ENCODE results near the gene PROB1.
"Not testable (repeated sequence)": the region's sequence is repeated elsewhere in the genome, so short reads cannot be mapped to it uniquely, and the experiment has no call there.

PROB1 gene, protein sequence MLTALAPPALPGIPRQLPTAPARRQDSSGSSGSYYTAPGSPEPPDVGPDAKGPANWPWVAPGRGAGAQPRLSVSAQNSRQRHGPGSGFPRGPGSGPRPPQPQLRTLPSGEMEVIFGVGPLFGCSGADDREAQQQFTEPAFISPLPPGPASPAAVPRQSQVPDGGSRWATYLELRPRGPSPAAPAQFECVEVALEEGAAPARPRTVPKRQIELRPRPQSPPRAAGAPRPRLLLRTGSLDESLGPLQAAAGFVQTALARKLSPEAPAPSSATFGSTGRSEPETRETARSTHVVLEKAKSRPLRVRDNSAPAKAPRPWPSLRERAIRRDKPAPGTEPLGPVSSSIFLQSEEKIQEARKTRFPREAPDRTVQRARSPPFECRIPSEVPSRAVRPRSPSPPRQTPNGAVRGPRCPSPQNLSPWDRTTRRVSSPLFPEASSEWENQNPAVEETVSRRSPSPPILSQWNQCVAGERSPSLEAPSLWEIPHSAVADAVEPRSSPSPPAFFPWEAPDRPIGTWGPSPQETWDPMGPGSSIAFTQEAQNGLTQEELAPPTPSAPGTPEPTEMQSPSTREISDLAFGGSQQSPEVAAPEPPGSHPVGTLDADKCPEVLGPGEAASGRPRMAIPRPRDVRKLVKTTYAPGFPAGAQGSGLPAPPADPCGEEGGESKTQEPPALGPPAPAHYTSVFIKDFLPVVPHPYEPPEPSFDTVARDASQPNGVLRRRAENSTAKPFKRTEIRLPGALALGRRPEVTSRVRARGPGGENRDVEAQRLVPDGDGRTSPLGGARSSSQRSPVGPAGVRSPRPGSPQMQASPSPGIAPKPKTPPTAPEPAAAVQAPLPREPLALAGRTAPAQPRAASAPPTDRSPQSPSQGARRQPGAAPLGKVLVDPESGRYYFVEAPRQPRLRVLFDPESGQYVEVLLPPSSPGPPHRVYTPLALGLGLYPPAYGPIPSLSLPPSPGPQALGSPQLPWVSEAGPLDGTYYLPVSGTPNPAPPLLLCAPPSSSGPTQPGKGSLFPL

DNA sequence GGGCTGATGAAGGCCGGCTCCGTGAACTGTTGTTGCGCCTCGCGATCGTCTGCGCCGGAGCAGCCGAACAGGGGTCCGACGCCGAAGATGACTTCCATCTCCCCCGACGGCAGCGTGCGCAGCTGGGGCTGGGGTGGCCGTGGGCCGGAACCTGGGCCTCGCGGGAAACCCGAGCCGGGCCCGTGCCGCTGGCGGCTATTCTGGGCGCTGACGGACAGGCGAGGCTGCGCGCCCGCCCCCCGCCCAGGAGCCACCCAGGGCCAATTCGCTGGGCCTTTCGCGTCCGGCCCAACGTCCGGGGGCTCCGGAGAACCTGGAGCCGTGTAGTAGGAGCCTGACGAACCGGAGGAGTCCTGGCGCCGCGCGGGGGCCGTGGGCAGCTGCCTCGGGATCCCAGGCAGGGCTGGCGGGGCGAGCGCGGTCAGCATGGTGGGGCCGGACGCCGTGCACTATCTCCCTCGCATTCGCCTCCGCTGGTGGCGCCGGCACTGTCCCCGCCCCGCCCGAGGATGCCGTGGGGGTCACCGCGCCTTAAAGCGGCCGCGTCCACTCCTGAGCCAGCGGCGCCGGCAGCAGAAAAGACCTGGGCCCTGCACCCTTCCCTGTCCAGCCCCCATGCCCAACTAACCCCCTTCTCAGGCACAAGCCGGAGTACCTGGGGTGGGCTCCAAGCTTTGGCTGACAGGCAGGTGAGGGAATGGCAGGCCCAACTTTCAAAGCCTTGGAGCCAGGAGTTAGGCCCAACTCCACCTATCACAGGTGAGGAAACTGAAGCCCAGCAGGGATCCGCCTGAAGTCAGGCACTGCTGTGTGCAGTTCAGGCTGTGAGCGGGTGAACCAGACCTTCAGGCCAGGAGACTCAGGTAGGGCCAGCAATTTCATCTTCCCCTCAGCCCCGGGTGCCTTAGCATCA is at the start of gene PROB1:
Gene PROB1 (minus strand): TSS at position 451 of the 913 bp plus-strand sequence. CDS start 23 bp downstream, at position 428.
- H3K4me3 ChIP-seq (ENCODE audit: low read length), result peak within 1 kb of the TSS; percentile 55
- H3K36me3 ChIP-seq (ENCODE audit: control insufficient read depth, low read depth, low read length), result no peaks in the 10 kb centered on the region
- no peak within 1 kb of the TSS for H3K27ac ChIP-seq (ENCODE audit: low read length)
- peaks cover 41% of the 10 kb centered on the region for H3K27me3 ChIP-seq (ENCODE audit: control insufficient read depth, insufficient read depth, low read length)
- H3K9ac ChIP-seq (ENCODE audit: low read length), result no peak within 1 kb of the TSS
- H3K4me1 ChIP-seq (ENCODE audit: control insufficient read depth, low read depth, low read length), result peaks cover 3% of the 10 kb centered on the region
- no peaks in the 10 kb centered on the region for H3K9me3 ChIP-seq (ENCODE audit: control insufficient read depth, low read depth, low read length)

DNA sequence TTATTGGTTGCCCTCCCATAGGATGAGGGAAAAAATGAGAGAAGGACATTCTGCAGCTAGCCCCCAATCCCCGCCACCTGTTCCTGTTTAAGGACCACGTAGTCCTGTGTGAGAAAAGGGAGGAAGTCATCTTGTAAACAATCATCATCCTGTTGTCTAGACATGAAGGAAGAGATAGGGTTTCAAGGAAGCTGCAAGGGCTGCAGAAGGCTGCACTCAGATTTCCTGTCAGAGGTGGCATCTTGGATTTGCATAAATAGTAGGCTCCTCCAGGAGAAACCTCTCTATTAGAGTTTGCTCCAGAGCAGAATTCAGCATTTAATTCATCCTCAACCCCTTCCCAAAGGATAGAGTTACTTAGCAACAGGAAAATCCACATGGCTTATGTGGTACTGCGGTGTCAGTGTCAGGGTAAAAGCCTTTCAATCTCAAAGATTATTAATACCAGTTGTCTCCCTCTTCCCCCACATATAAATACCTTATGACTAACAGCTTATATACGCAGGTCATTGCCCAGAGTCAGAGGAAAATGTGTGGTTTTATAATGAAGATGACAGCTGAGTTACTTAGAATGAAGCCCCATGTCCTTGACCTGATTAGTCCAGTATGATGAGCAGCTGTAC is 49.0 kb upstream of the PROB1 start:
- no peaks in the 10 kb centered on the region for H3K27me3 ChIP-seq (ENCODE audit: control insufficient read depth, insufficient read depth, low read length)
- no peaks in the 10 kb centered on the region for H3K36me3 ChIP-seq (ENCODE audit: control insufficient read depth, low read depth, low read length)
- no peak overlapping the region for H3K9ac ChIP-seq (ENCODE audit: low read length)
- H3K4me3 ChIP-seq (ENCODE audit: low read length), result no peak overlapping the region
- H3K9me3 ChIP-seq (ENCODE audit: control insufficient read depth, low read depth, low read length), result no peaks in the 10 kb centered on the region
- H3K4me1 ChIP-seq (ENCODE audit: control insufficient read depth, low read depth, low read length), result peaks cover 5% of the 10 kb centered on the region
- H3K27ac ChIP-seq (ENCODE audit: low read length), result no peak overlapping the region

DNA sequence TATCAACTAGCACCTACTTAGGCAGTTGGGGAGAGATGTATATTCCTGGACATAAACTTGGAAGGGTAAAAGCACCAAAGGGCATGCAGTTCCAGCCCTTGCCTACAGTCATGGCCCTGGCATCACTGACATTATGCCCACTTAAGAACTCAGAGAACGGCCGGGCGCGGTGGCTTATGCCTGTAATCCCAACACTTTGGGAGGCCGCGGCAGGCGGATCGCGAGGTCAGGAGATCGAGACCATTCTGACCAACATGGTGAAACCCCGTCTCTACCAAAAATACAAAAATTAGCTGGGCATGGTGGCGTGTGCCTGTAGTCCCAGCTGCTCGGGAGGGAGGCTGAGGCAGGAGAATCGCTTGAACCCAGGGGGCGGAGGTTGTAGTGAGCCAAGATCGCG is 45.5 kb upstream of the PROB1 start:
- not testable (repeated sequence) for H3K9ac ChIP-seq (ENCODE audit: low read length); H3K27me3 ChIP-seq (ENCODE audit: control insufficient read depth, insufficient read depth, low read length); H3K9me3 ChIP-seq (ENCODE audit: control insufficient read depth, low read depth, low read length); H3K4me3 ChIP-seq (ENCODE audit: low read length); H3K27ac ChIP-seq (ENCODE audit: low read length); H3K36me3 ChIP-seq (ENCODE audit: control insufficient read depth, low read depth, low read length)
- H3K4me1 ChIP-seq (ENCODE audit: control insufficient read depth, low read depth, low read length), result peaks cover 12% of the 10 kb centered on the region

DNA sequence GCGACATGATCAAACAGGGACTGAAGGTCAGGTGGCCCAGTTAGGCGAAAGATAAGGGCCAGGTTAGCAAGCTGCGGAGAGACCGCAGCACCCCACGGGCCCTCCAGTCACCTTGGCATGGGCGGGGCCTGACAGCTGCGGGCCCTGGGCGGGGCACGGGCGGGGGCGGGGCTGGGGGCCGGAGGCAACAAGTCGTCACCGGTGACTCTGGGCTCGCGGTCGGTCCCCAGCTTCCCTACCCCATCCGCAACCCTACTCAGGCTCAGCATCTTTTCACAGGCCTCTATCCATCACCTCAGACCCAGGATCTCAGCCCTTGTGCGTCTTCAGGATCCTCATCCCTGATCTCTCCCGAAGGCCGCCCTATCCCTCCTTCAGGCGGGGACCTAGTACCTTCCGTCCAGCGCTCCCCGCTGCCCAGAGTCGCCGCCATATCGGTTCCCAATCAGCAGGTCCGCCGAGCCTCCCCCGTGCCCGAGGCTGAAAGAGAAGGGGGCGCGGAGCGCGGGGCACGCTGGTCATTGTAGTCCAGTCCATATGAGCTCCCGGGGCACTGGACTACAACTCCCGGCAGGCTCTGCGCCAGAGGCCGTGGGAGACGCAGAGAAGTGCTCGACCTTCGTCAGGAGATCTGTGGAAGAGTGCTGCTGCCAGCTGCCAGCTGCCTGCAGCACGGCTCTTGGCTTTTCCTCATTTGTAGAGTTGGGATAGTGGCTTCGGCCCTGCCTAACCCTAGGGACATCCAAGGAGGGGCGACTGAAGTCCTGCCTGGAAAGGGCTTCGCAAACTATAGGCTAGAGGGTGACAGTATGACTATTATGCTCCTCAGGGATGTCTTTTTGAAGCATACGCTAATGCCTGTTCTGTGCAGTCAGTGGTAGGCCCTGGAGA is 44.4 kb upstream of the PROB1 start, which contains the start of gene DNAJC18:
Gene DNAJC18 (minus strand): TSS at position 513 of the 891 bp plus-strand sequence. CDS start 80 bp downstream, at position 433.
- Histone ChIP-seq H3K27me3 (ENCODE audit: control insufficient read depth, insufficient read depth, low read length) (no peaks in the 10 kb centered on the region), H3K4me3 (ENCODE audit: low read length) (peak within 1 kb of the TSS; percentile 92), H3K27ac (ENCODE audit: low read length) (peak within 1 kb of the TSS; percentile 84), H3K9ac (ENCODE audit: low read length) (peak within 1 kb of the TSS; percentile 86), H3K36me3 (ENCODE audit: control insufficient read depth, low read depth, low read length) (peaks cover 8% of the 10 kb centered on the region), H3K9me3 (ENCODE audit: control insufficient read depth, low read depth, low read length) (no peaks in the 10 kb centered on the region), H3K4me1 (ENCODE audit: control insufficient read depth, low read depth, low read length) (peaks cover 12% of the 10 kb centered on the region)

DNA sequence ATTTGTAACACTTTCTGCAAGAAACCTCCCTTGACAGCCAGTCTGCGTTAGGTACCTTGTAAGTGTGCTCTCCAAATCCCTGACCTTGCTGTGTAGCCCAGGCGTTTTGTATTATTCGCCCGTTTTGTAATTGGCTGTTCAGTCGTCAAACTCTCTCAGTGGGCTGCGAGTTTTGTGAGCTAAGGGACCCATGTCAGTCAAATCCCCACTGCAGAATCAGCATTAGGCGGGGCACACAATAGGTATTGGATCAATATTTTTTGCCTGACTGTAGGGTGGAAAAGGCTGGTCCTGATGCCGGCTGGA is 43.8 kb upstream of the PROB1 start:
- Histone ChIP-seq H3K27me3 (ENCODE audit: control insufficient read depth, insufficient read depth, low read length) (no peaks in the 10 kb centered on the region), H3K36me3 (ENCODE audit: control insufficient read depth, low read depth, low read length) (peaks cover 8% of the 10 kb centered on the region), H3K4me3 (ENCODE audit: low read length) (peak overlapping the region; percentile 92), H3K9me3 (ENCODE audit: control insufficient read depth, low read depth, low read length) (no peaks in the 10 kb centered on the region), H3K4me1 (ENCODE audit: control insufficient read depth, low read depth, low read length) (peaks cover 12% of the 10 kb centered on the region), H3K27ac (ENCODE audit: low read length) (no peak overlapping the region), H3K9ac (ENCODE audit: low read length) (peak overlapping the region; percentile 29)

DNA sequence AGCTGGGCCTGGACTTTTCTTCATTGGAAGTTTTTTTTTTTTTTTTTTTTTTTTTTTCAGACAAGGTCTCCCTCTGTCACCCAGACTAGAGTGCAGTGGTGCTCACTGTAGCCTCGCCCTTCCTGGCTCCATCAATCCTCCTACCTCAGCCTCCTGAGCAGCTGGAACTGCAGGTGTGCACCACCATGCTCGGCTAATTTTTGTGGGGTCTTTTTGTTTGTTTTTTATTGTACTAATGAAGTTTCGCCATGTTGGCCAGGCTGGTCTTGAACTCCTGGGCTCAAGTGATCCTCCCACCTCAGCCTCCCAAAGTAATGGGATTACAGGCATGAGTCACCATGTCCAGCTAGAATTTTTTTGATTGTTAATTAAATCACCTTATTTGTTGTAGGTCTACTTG is 40.8 kb upstream of the PROB1 start:
- Histone ChIP-seq H3K27ac (ENCODE audit: low read length) (no peak overlapping the region), H3K9ac (ENCODE audit: low read length) (no peak overlapping the region), H3K36me3 (ENCODE audit: control insufficient read depth, low read depth, low read length) (peaks cover 13% of the 10 kb centered on the region), H3K27me3 (ENCODE audit: control insufficient read depth, insufficient read depth, low read length) (no peaks in the 10 kb centered on the region), H3K4me1 (ENCODE audit: control insufficient read depth, low read depth, low read length) (peaks cover 12% of the 10 kb centered on the region), H3K4me3 (ENCODE audit: low read length) (no peak overlapping the region), H3K9me3 (ENCODE audit: control insufficient read depth, low read depth, low read length) (no peaks in the 10 kb centered on the region)

DNA sequence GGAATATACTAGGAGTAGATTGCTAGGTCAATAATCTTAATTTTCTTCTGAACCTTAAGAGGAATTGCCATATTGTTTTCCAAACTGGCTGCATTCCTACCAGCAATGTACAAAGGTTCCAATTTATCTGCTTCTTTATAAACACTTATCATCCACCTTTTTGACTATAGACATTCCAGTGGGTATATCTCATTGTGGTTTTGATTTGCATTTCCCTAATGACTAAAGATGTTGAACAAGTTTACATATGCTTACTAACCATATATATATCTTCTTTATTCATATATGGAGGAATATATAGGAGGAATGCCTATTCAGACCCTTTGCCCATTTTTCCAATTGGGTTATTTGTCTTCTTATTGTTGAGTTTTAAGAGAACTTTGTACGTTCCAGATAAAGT is 36.8 kb upstream of the PROB1 start:
- no peaks in the 10 kb centered on the region for H3K4me1 ChIP-seq (ENCODE audit: control insufficient read depth, low read depth, low read length)
- H3K4me3 ChIP-seq (ENCODE audit: low read length), result no peak overlapping the region
- no peaks in the 10 kb centered on the region for H3K27me3 ChIP-seq (ENCODE audit: control insufficient read depth, insufficient read depth, low read length)
- H3K36me3 ChIP-seq (ENCODE audit: control insufficient read depth, low read depth, low read length), result peaks cover 20% of the 10 kb centered on the region
- H3K9me3 ChIP-seq (ENCODE audit: control insufficient read depth, low read depth, low read length), result no peaks in the 10 kb centered on the region
- no peak overlapping the region for H3K9ac ChIP-seq (ENCODE audit: low read length)
- no peak overlapping the region for H3K27ac ChIP-seq (ENCODE audit: low read length)

DNA sequence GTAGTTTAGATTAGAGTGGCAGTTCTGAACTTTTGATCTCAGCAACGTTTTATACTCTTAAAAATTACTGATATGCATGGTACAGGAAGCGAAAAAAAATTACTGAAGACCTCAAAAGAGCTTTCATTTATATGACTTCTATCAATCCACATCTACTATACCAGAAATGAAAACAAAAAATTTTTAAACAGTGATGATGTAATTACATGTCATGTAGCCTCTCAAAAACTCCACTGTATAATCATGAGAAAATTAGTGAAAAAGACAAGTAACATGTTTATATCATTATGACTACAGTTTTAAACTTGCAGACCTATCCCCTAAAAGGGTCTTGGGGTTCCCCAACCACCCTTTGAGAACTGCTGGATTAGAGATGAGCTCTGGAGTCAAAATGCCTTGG is 35.1 kb upstream of the PROB1 start:
- H3K27me3 ChIP-seq (ENCODE audit: control insufficient read depth, insufficient read depth, low read length), result no peaks in the 10 kb centered on the region
- H3K9me3 ChIP-seq (ENCODE audit: control insufficient read depth, low read depth, low read length), result no peaks in the 10 kb centered on the region
- H3K9ac ChIP-seq (ENCODE audit: low read length), result no peak overlapping the region
- H3K36me3 ChIP-seq (ENCODE audit: control insufficient read depth, low read depth, low read length), result peaks cover 30% of the 10 kb centered on the region
- no peak overlapping the region for H3K4me3 ChIP-seq (ENCODE audit: low read length)
- H3K4me1 ChIP-seq (ENCODE audit: control insufficient read depth, low read depth, low read length), result no peaks in the 10 kb centered on the region
- no peak overlapping the region for H3K27ac ChIP-seq (ENCODE audit: low read length)

DNA sequence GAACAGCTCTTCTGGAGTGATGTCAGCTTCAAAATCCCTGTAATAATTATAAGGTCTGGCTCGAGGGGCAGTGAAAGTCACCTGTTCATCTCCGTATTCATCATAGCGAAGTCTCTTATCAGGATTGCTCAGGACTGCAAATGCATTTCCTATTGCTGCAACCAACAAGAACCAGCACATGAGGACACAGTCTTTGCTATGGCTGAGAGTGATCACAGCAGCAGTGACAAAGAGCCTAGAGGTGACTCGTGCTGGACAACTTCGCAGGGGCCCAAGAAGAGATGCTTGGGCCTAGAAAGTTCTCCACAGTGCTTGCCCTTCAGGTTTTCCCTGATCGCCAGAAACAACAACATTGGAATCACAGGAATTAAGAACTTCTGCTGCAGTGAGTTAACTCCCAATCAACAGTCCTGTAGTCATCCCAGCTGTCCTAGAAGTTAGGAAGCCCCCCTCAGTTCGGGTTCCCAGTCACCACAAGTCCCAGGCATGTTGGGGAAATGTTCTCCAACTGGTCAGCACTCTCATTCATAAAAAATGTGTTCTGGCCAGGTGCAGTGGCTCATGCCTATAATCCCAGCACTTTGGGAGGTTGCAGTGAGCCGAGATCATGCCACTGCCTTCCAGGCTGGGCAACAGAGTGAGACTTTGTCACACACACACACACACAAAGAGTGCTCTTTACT is 31.4 kb upstream of the PROB1 start:
- Histone ChIP-seq H3K27me3 (ENCODE audit: control insufficient read depth, insufficient read depth, low read length) (no peaks in the 10 kb centered on the region), H3K36me3 (ENCODE audit: control insufficient read depth, low read depth, low read length) (peaks cover 38% of the 10 kb centered on the region), H3K27ac (ENCODE audit: low read length) (no peak overlapping the region), H3K9ac (ENCODE audit: low read length) (no peak overlapping the region), H3K4me1 (ENCODE audit: control insufficient read depth, low read depth, low read length) (no peaks in the 10 kb centered on the region), H3K4me3 (ENCODE audit: low read length) (no peak overlapping the region), H3K9me3 (ENCODE audit: control insufficient read depth, low read depth, low read length) (no peaks in the 10 kb centered on the region)

DNA sequence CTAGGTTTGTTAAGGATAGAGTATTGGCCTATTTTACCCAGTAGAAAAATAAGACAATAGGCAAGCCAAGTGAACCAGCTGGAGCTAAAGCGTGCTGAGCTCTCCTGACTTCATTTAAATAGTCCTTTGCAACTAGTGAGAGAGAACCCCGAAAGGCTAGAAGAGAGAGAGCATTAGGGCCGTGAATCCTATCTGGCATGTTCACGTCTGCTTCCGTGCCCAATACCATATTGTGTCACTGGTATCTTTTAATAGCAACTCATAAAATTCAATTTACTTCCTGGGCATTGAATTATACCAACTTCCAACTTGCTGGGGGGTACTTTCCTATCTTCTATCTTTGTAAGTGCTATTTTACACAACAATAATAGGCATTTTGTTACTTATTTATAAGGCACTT is 30.6 kb upstream of the PROB1 start:
- Histone ChIP-seq H3K27ac (ENCODE audit: low read length) (no peak overlapping the region), H3K36me3 (ENCODE audit: control insufficient read depth, low read depth, low read length) (peaks cover 40% of the 10 kb centered on the region), H3K27me3 (ENCODE audit: control insufficient read depth, insufficient read depth, low read length) (no peaks in the 10 kb centered on the region), H3K9ac (ENCODE audit: low read length) (no peak overlapping the region), H3K9me3 (ENCODE audit: control insufficient read depth, low read depth, low read length) (no peaks in the 10 kb centered on the region), H3K4me1 (ENCODE audit: control insufficient read depth, low read depth, low read length) (no peaks in the 10 kb centered on the region), H3K4me3 (ENCODE audit: low read length) (no peak overlapping the region)
